Activated CD4-positive, alpha-beta memory T cell treated with anti-CD3 and anti-CD28 coated beads for 36 hours (primary cell): ENCODE data around the gene CAMTA1. TPM values are rescaled to one million over a fixed set of nuclear protein-coding genes. Genes with fewer than 3 reads are reported as not detected.
A peak's percentile ranks its signal among the peaks of the same experiment; 100 is the strongest.

ENCODE experiments used
- CTCF ChIA-PET: fragments of 350-600 bp; sonication (Branson Sonifier 250); formaldehyde crosslinking; loops from one replicate; lab custom pipeline; 2021; ENCODE audit warnings: antibody characterized with exemption, inconsistent platforms; lab: Charles Lee
- POLR2A ChIA-PET: fragments of 350-600 bp; sonication (Branson Sonifier 250); formaldehyde crosslinking; loops from one replicate; lab custom pipeline; 2021; ENCODE audit warnings: antibody characterized with exemption; lab: Charles Lee
- DNase-seq: peaks from one replicate; pipeline ENCODE4 v3.0.0-alpha.2; 2020
- H3K27ac Mint-ChIP-seq: one replicate; pipeline ENCODE4 v1.8.0; 2021; ENCODE audit warnings: mixed read lengths
- H3K27me3 Mint-ChIP-seq: one replicate; pipeline ENCODE4 v1.8.0; 2021; ENCODE audit warnings: mixed read lengths
- H3K36me3 Mint-ChIP-seq: one replicate; pipeline ENCODE4 v1.8.0; 2021; ENCODE audit warnings: mixed read lengths
- H3K4me1 Mint-ChIP-seq: one replicate; pipeline ENCODE4 v1.8.0; 2021; ENCODE audit warnings: low read depth, mixed read lengths
- H3K4me3 Mint-ChIP-seq: one replicate; pipeline ENCODE4 v1.8.0; 2021; ENCODE audit warnings: mild to moderate bottlenecking, mixed read lengths
- H3K9me3 Mint-ChIP-seq: one replicate; pipeline ENCODE4 v1.8.0; 2021; ENCODE audit warnings: mixed read lengths
- intact Hi-C: fragments of 100-400 bp; cut with micrococcal nuclease; formaldehyde crosslinking; loops from one replicate; pipeline ENCODE4 v1.15.1; 2023
- total RNA-seq, 2 experiments: library from RNA; stranded (reverse); gene quantifications; one replicate each; pipeline ENCODE4 v1.2.3, GENCODE V29; 2021

CAMTA1 gene
- total RNA-seq, 2 experiments from 2014 or later = 64.7 to 68.9 TPM

DNA sequence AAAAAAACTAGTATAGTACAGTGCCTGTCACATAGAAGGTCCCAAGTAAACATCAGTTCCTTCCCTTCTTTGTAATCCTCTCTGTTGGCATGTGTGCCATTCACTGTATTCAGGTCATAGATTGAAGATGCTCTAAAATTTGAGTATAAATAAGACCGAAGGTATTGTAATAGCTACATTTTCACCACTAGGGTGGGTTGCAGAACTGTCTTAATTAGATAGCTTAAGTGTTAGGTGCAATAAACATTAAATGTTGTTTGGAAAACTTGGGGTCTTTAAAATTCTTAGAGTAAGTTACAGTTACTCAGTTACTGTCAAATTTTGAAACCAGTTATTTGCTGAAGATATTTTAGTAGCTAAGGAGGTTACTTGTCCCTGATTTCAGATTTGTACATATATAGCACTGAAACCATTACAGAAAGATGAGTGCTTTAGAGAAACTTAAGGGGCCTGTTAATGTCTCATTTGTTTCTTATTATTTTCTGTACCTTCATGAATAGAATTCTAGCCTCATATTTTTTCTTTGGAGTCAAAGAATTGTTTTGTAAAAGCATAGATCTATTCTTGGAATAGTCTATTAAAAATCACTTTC lies 1023.1 kb downstream of the CAMTA1 start:
- H3K9me3 Mint-ChIP-seq = peaks cover 5% of the 10 kb centered on the region
- intact Hi-C loops = no loop called here
- ChIA-PET CTCF (interaction anchor here (0.6 to 1.6 kb wide), 8 partner anchors 11 to 354 kb away, joined by 3 to 7 read pairs (median 3); no protein-coding TSS in a partner anchor), POLR2A (interaction anchor here (1.1 kb wide), 1 partner anchor 154 kb away, joined by 3 read pairs; no protein-coding TSS in a partner anchor)
- no peak for DNase-seq
- H3K36me3 Mint-ChIP-seq = peaks cover 24% of the 10 kb centered on the region
- no peaks in the 10 kb centered on the region for H3K4me1 Mint-ChIP-seq
- no peak overlapping the region for H3K27ac Mint-ChIP-seq
- H3K4me3 Mint-ChIP-seq = no peak overlapping the region
- no peaks in the 10 kb centered on the region for H3K27me3 Mint-ChIP-seq

DNA sequence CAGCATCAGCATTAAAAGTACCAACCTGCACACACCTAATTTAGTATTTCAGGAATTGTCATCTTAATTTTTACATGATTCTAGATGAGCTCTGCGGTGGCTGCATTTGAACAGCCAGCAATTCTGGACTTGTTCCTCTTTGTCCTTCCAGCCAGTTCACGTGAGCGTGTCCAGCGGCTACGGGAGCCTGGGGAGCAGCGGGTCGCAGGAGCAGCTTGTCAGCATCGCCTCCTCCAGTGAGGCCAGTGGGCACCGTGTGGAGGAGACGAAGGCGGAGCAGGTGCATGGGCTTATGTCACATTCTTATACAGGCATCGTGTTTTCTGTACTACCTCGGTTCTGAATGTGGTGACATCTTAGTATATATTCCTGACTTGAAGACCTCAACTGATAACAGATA lies 1024.5 kb downstream of the CAMTA1 start:
- POLR2A ChIA-PET = no interaction called here
- CTCF ChIA-PET = no interaction called here
- Mint-ChIP-seq H3K4me3 (no peak overlapping the region), H3K4me1 (no peaks in the 10 kb centered on the region), H3K36me3 (peaks cover 34% of the 10 kb centered on the region), H3K9me3 (peaks cover 16% of the 10 kb centered on the region), H3K27me3 (no peaks in the 10 kb centered on the region), H3K27ac (no peak overlapping the region)
- no peak for DNase-seq
- intact Hi-C loops = loop anchor here (5.0 kb wide), 1 partner anchor 93 kb away; no protein-coding TSS in a partner anchor

DNA sequence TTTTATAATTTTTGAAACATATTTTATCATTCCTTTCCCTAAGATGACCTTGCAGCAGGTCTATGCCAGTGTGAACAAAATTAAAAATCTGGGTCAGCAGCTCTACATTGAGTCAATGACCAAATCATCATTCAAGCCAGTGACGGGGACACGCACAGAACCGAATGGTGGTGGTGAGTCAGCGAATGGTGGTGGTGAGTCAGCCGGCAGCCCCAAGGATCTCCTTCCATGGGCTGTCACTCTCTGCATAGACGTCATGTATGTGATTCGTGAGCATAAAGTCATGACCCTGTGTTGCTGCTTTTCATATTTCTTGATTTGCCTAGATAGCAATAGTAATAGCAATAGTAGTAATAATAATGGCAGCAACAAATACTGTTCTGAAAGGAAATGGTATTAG lies 1025.1 kb downstream of the CAMTA1 start:
- H3K27me3 Mint-ChIP-seq = no peaks in the 10 kb centered on the region
- H3K9me3 Mint-ChIP-seq = peaks cover 16% of the 10 kb centered on the region
- peaks cover 31% of the 10 kb centered on the region for H3K36me3 Mint-ChIP-seq
- H3K27ac Mint-ChIP-seq = no peak overlapping the region
- POLR2A ChIA-PET = no interaction called here
- DNase-seq = peak; percentile 63
- H3K4me3 Mint-ChIP-seq = no peak overlapping the region
- H3K4me1 Mint-ChIP-seq = no peaks in the 10 kb centered on the region
- intact Hi-C loops = loop anchor here (5.0 kb wide), 1 partner anchor 92 kb away; no protein-coding TSS in a partner anchor
- CTCF ChIA-PET = interaction anchor here (1.1 kb wide), 1 partner anchor 33 kb away, joined by 3 read pairs; no protein-coding TSS in a partner anchor

DNA sequence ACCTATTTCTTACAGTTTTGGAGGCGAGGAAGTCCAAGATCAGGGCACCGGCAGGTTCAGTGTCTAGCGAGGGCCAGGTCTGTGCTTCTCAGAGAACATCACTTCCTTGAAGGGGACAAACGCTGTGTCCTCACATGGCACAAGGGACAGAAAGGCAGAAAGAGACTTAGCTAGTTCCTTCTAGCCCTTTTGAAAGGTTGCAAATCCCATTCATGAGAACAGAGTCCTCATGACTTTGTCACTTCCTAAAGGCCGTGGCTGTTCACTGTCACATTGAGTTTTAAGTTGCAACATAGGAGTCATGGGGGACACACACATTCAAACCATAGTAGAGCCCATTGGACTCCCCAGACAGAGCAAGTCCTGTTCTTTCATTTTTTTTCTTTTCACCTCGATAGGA lies 1026.2 kb downstream of the CAMTA1 start:
- Mint-ChIP-seq H3K4me3 (no peak overlapping the region), H3K36me3 (peaks cover 31% of the 10 kb centered on the region), H3K4me1 (no peaks in the 10 kb centered on the region), H3K27me3 (no peaks in the 10 kb centered on the region), H3K9me3 (peaks cover 16% of the 10 kb centered on the region), H3K27ac (no peak overlapping the region)
- CTCF ChIA-PET = no interaction called here
- no peak for DNase-seq
- POLR2A ChIA-PET = no interaction called here
- intact Hi-C loops = loop anchor here (5.0 kb wide), 1 partner anchor 91 kb away; no protein-coding TSS in a partner anchor

DNA sequence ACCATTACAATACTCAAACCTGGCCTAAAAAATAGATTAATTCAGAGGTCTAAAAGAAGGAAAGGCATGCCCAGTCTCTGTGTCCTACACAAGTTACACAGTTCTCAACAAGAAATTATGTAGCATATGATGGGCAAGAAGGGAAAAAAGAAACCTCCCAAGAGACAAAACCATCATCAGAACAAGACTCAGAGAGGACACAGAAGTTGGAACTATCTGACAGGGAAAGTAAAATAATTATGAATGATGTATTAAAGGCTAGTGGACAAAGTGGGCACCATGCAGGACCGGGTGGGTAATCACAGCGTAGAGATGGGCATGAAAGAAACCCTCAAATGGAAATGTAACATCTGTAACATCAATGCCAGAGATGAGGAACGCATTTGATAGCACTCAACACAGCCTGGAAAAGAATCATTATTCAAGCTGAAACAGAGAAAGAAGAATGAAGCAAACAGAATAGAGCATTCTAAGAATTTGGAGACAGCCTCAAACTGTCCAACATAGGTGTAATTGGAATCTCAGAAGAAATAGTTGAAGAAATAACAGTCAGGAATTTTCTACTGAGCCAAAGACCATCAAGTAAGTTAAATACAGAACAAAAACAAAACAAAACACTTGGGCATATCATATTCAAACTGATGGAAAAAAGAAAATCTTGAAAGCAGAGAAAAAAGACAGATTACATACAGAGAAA lies 1028.6 kb downstream of the CAMTA1 start:
- intact Hi-C loops = loop anchor here (5.0 kb wide), 1 partner anchor 88 kb away; no protein-coding TSS in a partner anchor
- Mint-ChIP-seq H3K4me1 (no peaks in the 10 kb centered on the region), H3K27me3 (no peaks in the 10 kb centered on the region), H3K4me3 (no peak overlapping the region), H3K27ac (no peak overlapping the region), H3K36me3 (peaks cover 31% of the 10 kb centered on the region), H3K9me3 (peaks cover 16% of the 10 kb centered on the region)
- ChIA-PET POLR2A (no interaction called here), CTCF (no interaction called here)
- DNase-seq = no peak

Other genes starting within 250 kb of the CAMTA1 start
- gene NOL9, start 230.9 kb upstream of the CAMTA1 start, total RNA-seq = 10 to 100 TPM; 29.8 to 32.5 TPM
- not detected for gene TAS1R1, start 230.1 kb upstream of the CAMTA1 start, total RNA-seq
- gene ZBTB48, start 205.5 kb upstream of the CAMTA1 start, total RNA-seq = 10 to 100 TPM; 24.6 to 28.1 TPM
- gene KLHL21, start 182.6 kb upstream of the CAMTA1 start, total RNA-seq = 10 to 100 TPM; 18.1 to 19.4 TPM
- 10 to 100 TPM; 16.8 to 16.9 TPM for gene PHF13, start 171.7 kb upstream of the CAMTA1 start, total RNA-seq
- 10 to 100 TPM; 22.8 TPM for gene THAP3, start 160.6 kb upstream of the CAMTA1 start, total RNA-seq
- 10 to 100 TPM; 35.5 to 38.3 TPM for gene DNAJC11, start 83.6 kb upstream of the CAMTA1 start, total RNA-seq